EH (cell line): ENCODE results near the gene AR.

Source experiments
- DNase-seq: peaks from one replicate; pipeline ENCODE4 v3.0.0-alpha.2; 2015; ENCODE audit warnings: low read depth

AR gene

GRCh38 chrX:67724359-67725110, 180.7 kb downstream of the AR start:
- DNase-seq = no peak

- no peak for DNase-seq
Measured at GRCh38 chrX:67725471-67725870, 181.7 kb downstream of the AR start.

- no peak for DNase-seq
Measured at GRCh38 chrX:67726018-67726417, 182.2 kb downstream of the AR start.

- no peak for DNase-seq
Measured at GRCh38 chrX:67727576-67727975, 183.8 kb downstream of the AR start.

GRCh38 chrX:67730296-67730695, 186.5 kb downstream of the AR start:
- no peak for DNase-seq

GRCh38 chrX:67731061-67731460, 187.2 kb downstream of the AR start:
- no peak for DNase-seq

GRCh38 chrX:67732864-67733263, 189.0 kb downstream of the AR start:
- DNase-seq = no peak

GRCh38 chrX:67734111-67734753, 190.4 kb downstream of the AR start:
- no peak for DNase-seq

- DNase-seq = peak; percentile 39
Measured at GRCh38 chrX:67749536-67749935, 205.7 kb downstream of the AR start.

- DNase-seq = no peak
Measured at GRCh38 chrX:67750694-67751093, 206.9 kb downstream of the AR start.

- no peak for DNase-seq
Measured at GRCh38 chrX:67759018-67759417, 215.2 kb downstream of the AR start.

- no peak for DNase-seq
Measured at GRCh38 chrX:67777148-67777547, 233.3 kb downstream of the AR start.

- DNase-seq = no peak
Measured at GRCh38 chrX:67779099-67779498, 235.3 kb downstream of the AR start.
